ENCODE results near the gene IFITM2.
"Not testable (repeated sequence)": the region's sequence is repeated elsewhere in the genome, so short reads cannot be mapped to it uniquely, and the experiment has no call there.

Gene IFITM2

DNA sequence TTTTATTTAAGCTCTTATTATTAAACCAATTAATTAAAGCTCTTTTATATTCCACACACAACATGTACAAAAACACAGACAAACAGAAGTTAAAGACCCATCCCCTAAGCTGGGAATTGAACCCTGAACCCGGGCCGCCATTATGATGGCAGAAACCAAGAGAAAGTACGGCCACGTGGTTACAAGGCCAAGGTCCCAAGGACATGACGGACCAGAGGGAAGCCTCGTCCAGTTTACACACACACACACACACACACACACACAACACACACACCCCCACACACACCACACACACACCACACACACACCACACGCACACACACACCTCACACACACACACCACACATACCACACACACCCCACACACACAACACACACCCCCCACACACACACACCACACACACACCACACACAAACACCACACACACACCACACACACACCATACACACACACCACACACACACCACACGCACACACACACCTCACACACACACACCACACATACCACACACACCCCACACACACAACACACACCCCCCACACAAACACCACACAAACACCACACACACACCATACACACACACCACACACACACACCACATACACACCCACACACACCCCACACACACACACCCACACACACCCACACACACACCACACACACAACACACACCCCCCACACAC is 41.8 kb downstream of the IFITM2 start:
- not testable (repeated sequence) for DNase-seq

DNA sequence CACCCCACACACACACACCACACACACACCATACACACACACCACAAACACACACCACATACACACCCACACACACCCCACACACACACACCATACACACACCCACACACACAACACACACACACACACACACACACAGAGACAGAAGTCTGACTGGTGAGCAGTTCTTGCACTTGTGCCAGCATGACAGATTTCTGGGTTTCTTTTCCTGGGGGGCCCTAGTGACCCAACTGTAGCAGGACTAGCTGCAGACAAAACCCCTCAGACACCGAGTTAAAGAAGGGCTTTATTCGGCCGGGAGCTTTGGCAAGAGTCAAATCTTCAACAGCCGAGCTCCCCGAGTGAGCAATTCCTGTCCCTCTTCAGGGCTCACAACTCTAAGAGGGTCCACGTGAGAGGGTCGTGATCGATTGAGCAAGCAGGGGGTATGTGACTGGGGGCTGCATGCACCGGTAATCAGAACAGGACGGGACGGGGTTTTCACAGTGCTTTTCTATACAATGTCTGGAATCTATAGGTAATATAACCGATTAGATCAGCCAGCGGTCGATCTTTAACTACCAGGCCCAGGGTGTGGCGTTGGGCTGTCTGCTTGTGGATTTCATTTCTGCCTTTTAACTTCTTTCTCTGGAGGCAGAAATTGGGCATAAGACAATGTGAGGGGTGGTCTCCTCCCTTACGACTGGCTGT is 42.6 kb downstream of the IFITM2 start:
- DNase-seq: not testable (repeated sequence)

DNA sequence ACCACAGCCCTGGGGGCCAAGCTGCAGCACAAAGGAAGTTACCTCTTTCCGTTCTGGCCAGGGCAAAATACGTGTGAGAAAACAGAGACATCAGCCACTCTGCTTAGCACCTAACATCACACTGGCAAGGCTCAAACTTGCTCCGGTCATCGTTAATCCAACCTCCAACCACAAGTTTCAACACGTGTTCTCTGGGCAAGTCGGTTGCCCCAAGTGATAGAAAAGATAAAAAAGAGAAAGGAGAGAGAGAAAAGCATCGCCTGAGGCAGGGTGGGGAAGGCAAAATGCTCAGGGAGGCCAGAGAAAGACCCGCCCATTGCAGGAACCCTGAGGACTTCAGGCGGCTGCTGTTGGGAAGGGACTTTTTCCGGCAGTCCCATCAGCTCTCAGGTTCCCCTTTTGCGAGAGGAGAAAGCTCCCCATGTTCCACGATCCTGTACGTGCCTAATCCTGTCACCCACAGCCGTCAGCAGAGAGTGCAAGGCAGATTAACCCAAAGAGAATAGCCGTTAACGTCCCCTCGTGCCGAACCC is 43.2 kb downstream of the IFITM2 start:
- DNase-seq: peak; percentile 96

DNA sequence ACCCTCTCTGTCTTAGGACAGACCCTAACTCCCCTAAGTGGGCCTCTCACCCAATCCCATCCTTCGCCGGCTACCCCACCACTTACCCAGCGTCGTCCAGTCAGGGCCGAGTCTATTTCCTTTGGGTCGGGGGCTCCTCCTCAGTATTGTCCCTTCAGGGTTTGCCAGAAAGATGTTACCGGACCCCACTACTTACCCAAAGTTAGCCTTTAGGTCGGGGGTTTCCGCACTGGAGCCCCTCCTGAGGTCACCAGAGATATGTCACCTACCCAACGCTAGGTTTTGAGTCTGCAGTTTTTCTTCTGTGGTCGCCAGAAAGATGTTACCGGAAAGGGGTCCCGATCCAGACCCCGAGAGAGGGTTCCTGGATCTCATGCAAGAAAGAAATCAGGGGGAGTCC is 43.8 kb downstream of the IFITM2 start:
- no peak for DNase-seq

DNA sequence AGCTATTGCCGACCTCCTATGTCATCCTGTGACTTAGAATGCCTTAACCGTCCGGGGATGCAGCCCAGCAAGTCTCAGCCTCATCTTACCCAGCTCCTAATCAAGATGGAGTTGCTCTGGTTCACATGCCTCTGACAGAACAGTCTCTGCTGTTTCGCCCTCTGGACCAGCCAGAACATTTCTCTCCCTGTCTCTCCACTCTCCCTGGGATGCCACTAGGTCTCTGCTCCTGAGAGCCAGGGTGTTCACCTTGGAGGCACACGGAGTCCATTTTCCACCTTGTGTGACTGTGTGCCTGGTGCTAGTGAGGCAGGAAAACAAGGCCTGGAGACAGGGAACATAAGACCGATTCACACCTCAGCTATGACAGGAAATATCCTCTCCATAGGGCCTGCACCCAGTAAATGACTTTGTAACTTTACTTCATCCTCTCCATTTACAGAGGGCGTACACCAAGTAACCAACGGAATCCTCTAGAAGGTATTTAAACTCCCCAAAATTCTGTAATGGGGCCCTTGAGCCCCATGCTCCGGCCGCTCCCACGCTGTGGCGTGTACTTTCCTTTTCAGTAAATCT is 44.9 kb downstream of the IFITM2 start:
- no peak for DNase-seq

DNA sequence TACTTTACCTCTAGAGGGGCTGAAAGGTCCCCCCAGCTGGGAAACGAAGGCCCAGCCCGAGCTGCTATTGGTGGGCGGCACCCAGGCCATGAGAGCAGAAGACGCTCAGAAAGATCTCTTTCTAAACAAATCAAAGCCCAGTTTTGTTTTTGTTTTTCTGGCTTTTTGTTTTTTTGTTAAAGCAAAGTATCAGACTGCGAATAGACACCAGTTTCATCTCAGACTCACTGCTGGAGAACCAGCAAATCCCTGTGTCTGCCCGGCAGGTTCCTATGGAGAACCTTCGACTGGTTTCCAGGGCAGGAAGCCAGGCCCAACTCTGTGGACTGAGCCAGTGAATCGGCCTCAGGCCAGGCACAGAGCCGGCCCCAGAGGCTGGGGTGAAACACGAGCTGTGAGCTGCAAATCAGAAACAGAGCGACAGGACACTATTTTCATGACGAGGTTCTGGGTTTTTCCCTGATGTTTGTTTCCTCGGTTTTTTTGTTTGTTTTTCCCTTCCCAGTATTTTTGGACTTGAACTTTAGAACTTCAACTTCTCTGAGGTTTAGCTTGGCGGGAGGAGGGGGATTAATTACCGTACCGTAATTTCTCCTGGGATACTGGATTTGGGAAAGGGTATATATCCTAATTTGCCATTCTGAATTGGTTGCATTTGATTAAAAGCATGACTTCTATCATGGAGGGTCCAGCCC is 45.7 kb downstream of the IFITM2 start:
- DNase-seq: no peak

DNA sequence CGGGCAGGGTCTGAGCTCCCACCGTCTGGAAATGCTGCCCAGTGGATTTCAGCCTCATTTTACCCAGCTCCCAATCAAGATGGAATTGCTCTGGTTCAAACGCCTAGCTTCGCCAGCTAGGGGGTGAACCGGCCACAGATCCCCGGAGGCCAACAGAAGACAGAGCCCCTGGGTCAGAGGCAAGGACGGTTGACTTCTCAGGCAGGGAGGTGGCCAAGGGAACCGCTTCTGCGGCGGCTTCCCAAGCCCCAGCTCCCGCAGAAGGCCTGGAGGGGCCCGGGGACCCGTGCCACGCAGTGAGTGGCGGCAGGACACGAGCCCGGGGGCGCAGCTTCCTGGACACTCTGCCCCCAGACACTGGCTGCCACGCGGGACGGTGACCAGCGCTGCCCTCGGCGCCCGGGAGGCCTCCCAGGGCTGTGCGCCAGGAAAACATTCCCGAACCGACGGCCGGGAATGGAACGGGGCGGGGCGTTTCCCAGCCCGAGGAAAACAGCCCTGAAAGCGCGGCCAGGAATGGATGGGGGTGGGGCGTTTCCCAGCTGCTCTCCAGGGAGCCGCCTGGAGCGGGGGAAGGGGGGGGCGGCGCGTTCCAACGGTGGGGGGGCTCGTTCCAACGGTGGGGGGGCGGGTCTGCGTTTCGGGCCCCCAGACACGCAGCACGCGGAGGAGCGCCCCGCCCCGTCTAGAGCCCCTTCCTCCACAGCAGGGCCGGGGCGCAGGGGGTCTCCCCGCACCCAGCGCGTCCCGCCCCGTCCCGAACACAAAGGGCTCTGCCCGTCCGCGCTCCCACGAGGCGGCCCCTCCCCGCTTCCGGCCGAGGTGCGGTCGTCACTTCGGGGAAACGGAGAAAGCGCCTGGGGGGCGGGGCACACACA is 48.2 kb downstream of the IFITM2 start:
- DNase-seq: peak; percentile 86

DNA sequence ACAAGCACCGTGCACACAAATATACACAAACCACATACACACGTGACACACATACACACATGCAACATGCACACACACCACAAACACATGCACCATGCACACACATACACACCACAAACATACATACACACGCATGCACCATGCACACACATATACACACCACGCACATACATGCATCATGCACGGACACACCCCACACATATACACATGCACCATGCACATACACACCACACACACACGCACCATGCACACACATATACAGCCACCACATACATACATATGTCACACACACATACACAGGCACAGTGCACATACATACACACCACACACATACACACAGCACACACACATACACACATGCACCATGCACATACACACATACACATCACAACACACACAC is 49.0 kb downstream of the IFITM2 start:
- DNase-seq: no peak

DNA sequence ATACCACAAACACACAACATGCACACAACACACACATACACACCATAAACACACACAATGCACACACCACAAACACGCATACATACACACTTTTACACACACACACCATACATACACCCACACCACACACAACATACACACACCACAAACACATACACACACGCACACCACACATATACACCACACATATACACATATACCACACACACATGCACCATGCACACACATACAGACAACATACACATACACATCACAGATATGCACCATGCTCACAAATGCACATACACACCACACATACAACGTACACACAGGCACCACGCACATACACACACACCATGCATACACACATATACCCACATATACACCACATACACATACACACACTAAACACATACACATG is 50.0 kb downstream of the IFITM2 start:
- no peak for DNase-seq

DNA sequence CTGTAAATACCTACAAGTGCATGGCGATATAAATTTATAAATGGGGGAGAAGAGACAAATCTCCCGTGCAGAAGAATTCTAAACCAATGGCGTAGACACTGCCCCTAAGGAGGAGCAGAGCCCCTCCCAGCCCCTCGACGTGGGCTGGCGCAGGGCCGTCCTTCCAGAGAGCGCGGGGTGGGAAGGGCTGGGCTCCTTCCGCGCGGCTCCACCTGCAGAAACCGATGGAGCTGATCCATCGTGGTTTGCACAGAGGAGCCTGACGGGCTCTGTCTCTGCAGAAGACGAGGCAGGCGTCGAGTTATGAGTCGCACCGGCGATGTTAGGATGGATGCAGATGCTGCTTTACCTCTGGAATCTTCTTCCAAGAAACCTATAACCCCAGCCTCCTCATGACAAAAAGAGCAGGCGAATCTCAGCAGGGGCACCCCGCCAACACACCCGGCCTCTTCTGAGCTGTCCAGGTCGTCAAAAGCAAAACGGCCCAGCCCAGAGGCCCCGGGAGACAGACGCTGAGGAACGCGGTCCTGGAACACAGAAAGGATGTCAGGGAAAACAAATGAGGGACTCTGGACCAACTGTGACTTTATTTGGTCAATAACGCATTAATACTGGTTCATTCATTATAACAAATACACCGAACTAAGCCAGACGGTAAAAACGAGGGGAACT is 50.6 kb downstream of the IFITM2 start:
- DNase-seq: no peak
